Adrenal gland (tissue), 5 donors: ENCODE data around the gene C20orf144.

Experiments used
- CTCF ChIP-seq, 6 experiments: fragments of 450-650 bp in 4 of 6; fragments of 200-600 bp in 2 of 6; sonication (generic) in 1 of 6; IDR thresholded peaks; 1 replicate in 5 of 6; 2 replicates in 1 of 6; pipeline versions ENCODE4 v1.5.1 to v1.8.0; 2016 to 2021; ENCODE audit warnings: antibody characterized with exemption in 6 of 6, mild to moderate bottlenecking in 2 of 6, moderate library complexity in 1 of 6
- POLR2A ChIP-seq, 2 donors: fragments of 450-650 bp; IDR thresholded peaks; one replicate each; pipeline ENCODE4 v1.6.1; 2017; ENCODE audit warnings: antibody characterized with exemption in 2 of 2, mild to moderate bottlenecking in 2 of 2, moderate library complexity in 1 of 2
- donor health status: DM: no; HTN: no; CAD: no.

GRCh38 chr20:33630507-33630906, 31.6 kb upstream of the C20orf144 start:
- TF ChIP-seq CTCF (IDR thresholded peaks at IDR 0.05): no peak
- TF ChIP-seq POLR2A (IDR thresholded peaks at IDR 0.05): no peak
